GM06990 (cell line): ENCODE data around the gene ACSBG1.
A peak's percentile ranks its signal among the peaks of the same experiment; 100 is the strongest.

ENCODE experiments used
- DNase-seq: peaks from one replicate; pipeline ENCODE4 v3.0.0-alpha.2; 2011; ENCODE audit not compliant: insufficient read length; ENCODE audit errors: extremely low read depth
- H3K27me3 ChIP-seq: replicated peaks from 2 replicates; pipeline ENCODE4 v1.6.0; 2011; ENCODE audit warnings: low read length; ENCODE audit not compliant: control insufficient read depth, insufficient read depth
- H3K36me3 ChIP-seq: 2 replicates; pipeline ENCODE4 v1.5.1; 2011; ENCODE audit warnings: low read length; ENCODE audit not compliant: control insufficient read depth, insufficient read depth
- H3K4me3 ChIP-seq: replicated peaks from 2 replicates; pipeline ENCODE4 v1.5.1; 2011; ENCODE audit warnings: low read depth, mild to moderate bottlenecking, control low read depth, low read length
- TF ChIP-seq, protein P1 (sequence below): IDR thresholded peaks from 2 replicates; pipeline ENCODE4 v1.5.1; 2011; ENCODE audit warnings: low read length, control low read depth, mild to moderate bottlenecking, inconsistent platforms; ENCODE audit not compliant: insufficient read depth, poor library complexity, severe bottlenecking

Gene ACSBG1

DNA sequence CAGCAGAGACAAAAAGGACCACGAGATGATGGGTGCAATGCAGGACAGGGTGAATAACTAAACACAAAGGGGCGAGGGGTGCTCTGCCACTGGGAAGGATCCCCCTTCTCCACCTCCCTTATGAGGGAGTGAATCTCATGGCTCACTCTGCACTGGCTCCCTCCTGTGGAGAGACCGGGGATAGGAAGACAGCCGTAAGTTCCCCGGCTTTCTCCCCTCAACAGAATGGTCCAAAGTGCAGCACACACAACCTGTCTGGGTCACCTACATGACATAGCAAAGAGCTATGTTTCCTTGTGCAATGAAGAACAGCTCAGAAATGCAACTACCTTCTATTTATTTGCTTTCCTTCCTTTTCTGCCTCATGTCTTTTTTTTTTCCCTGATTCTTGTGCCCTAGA lies 7.8 kb upstream of the ACSBG1 start:
- H3K27me3 ChIP-seq = no peaks in the 10 kb centered on the region; the same call in 1 of the 2 replicates
- DNase-seq = no peak
- H3K4me3 ChIP-seq = no peak overlapping the region
- H3K36me3 ChIP-seq = no peaks in the 10 kb centered on the region
- TF ChIP-seq, protein P1, sequence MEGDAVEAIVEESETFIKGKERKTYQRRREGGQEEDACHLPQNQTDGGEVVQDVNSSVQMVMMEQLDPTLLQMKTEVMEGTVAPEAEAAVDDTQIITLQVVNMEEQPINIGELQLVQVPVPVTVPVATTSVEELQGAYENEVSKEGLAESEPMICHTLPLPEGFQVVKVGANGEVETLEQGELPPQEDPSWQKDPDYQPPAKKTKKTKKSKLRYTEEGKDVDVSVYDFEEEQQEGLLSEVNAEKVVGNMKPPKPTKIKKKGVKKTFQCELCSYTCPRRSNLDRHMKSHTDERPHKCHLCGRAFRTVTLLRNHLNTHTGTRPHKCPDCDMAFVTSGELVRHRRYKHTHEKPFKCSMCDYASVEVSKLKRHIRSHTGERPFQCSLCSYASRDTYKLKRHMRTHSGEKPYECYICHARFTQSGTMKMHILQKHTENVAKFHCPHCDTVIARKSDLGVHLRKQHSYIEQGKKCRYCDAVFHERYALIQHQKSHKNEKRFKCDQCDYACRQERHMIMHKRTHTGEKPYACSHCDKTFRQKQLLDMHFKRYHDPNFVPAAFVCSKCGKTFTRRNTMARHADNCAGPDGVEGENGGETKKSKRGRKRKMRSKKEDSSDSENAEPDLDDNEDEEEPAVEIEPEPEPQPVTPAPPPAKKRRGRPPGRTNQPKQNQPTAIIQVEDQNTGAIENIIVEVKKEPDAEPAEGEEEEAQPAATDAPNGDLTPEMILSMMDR = peak; percentile 65

DNA sequence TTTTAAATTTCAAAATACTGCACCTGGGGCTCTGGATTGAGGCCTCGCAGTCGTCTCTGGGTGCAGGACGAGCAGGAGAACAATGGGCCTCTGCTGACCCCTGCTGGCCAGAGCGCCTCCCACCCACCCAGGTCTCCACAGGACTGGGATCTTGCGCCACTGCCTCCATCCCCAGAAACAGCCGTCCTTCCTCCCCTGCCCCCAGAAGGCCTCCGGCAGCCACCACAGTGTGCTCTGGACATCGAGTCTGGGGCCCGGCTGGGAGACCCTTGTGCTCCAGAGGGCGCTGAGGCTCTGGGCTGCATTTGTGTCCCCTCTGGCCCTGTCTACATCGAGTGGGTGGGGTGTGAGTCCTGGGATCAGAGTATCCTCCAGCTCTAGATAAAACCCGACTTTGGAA lies 6.7 kb upstream of the ACSBG1 start:
- TF ChIP-seq, protein P1 = peak; percentile 95
- peak; percentile 72 for DNase-seq
- Histone ChIP-seq H3K27me3 (no peaks in the 10 kb centered on the region; the same call in 1 of the 2 replicates), H3K36me3 (no peaks in the 10 kb centered on the region), H3K4me3 (no peak overlapping the region)

DNA sequence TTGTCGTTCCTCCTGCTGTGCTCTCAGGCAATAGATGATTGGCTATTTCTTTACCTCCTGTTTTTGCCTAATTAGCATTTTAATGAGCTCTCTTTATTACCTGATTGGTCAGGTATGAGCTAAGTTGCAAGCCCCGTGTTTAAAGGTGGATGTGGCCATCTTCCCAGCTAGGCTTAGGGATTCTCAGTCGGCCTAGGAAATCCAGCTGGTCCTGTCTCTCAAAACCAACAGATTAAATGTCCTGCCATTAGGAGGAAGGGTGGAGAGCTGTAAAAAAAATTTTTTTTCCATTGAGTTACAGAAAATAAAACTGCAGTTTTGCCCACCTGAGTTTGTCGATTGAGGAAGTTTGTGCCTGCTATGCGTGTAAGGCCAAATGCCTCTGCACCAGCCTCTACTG lies 5.4 kb upstream of the ACSBG1 start:
- no peaks in the 10 kb centered on the region; the same call in 1 of the 2 replicates for H3K27me3 ChIP-seq
- DNase-seq = no peak
- TF ChIP-seq, protein P1 = no peak

DNA sequence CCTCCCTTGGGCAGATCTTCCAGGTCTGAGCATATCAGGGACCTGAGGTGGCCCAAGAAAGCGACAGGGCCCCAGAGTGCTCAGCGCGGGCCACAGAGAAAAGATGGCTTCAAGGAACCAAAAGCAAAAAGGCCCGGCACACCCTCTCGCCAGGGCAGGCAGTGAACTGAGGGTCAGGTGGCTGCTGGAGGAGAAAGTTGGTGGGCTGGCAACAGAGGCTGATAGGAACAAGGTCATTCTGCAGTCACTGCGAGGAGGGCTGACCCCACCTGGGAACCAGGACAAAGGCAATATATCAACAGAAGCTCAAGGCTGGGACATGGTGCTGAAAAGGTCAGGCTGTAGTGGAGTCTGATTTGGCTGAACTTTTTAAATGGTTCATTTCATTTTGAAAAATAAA lies 2.8 kb upstream of the ACSBG1 start:
- no peaks in the 10 kb centered on the region for H3K36me3 ChIP-seq
- DNase-seq = no peak
- H3K4me3 ChIP-seq = no peak overlapping the region
- TF ChIP-seq, protein P1 = no peak
- H3K27me3 ChIP-seq = no peaks in the 10 kb centered on the region; the same call in 1 of the 2 replicates

More for the DNA sequence above, 5.4 kb upstream of the ACSBG1 start:
- H3K4me3 ChIP-seq = no peak overlapping the region
- H3K36me3 ChIP-seq = no peaks in the 10 kb centered on the region

DNA sequence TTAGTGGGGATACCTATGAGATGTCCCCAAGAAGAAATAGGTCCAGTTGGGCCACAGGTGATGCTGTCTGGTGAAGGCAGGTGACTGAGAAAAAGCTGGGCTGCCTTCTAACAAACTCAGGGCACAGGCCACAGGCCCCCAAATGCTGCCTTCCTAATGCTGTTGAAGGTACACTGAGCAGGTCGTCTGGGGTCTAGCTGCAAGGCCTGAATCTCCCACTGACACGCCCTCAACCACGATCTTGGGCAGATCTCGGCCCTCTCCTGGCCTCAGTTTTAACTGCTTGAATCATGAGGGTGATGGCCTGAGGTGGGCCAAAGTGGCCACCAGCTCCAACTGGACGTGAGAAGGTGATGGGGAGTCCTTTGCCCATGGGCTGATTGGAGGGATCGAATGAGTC lies 2.1 kb upstream of the ACSBG1 start:
- Histone ChIP-seq H3K36me3 (no peaks in the 10 kb centered on the region), H3K27me3 (no peaks in the 10 kb centered on the region), H3K4me3 (no peak overlapping the region)
- DNase-seq = no peak
- TF ChIP-seq, protein P1 = no peak

DNA sequence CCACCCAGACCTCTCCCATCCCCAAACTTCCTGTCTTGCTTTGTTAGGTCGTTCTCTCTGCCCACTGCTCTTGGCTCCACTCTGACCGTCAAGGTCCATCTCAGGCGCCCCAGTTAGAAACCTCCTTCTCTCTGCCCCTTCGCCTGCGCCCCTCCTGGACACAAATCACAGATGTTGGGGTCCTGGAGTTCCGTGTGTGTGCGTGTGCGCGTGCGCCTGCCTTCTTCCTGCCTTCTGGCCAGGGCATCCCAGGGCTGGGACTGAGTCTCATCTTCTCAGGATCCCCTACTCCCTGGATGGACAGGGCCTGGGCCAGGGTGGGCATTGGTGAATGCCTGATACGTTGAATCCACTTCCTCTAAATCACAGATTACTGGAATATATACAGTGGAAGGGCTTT lies 869 bp downstream of the ACSBG1 start:
- no peaks in the 10 kb centered on the region for H3K36me3 ChIP-seq
- DNase-seq = no peak
- no peaks in the 10 kb centered on the region for H3K27me3 ChIP-seq
- H3K4me3 ChIP-seq = no peak overlapping the region
- TF ChIP-seq, protein P1 = no peak
